ENCODE data around the gene CCDC174. TPM values are rescaled to one million over a fixed set of nuclear protein-coding genes. Genes with fewer than 3 reads are reported as not detected.

The CCDC174 gene
- total and polyA plus RNA-seq, 4 donors: 4.9 to 14.2 (median 7.0) TPM

DNA sequence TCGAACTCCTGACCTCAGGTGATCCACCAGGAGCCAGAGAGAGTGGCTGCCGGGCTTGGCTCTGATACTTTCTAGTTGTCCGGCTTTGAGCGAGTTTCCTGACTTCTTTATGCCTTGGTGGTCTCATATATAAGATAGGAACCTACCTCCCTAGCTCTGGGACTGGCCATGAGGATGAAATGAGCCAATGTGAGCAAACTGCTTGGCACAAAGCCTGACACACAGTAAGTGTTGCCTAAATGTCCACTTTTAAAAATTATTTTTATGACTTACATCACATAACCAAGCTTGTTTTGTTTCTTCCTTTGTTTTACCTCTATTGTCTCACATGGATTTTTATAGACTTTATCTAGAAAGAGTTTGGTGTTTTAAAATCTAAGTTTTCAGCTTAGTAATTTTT lies 42.1 kb upstream of the CCDC174 start:
- Histone ChIP-seq H3K9me3 (ENCODE audit: control insufficient read depth in 4 of 4, low read length in 3 of 4) (no peaks in the 10 kb centered on the region), H3K9ac (ENCODE audit: low read depth in 1 of 2, low read length in 2 of 2) (no peak overlapping the region), H3K27me3 (ENCODE audit: control insufficient read depth in 4 of 4, insufficient read depth in 4 of 4, low read length in 3 of 4) (peaks cover 0 to 4% (median 0%) of the 10 kb centered on the region in 4 donors), H3K27ac (ENCODE audit: low read depth in 1 of 2, low read length in 2 of 2) (no peak overlapping the region), H3K4me1 (ENCODE audit: control insufficient read depth in 4 of 4, insufficient read depth in 4 of 4, low read length in 3 of 4) (no peaks in the 10 kb centered on the region), H3K36me3 (ENCODE audit: control insufficient read depth in 4 of 4, insufficient read depth in 3 of 4, low read depth in 1 of 4, low read length in 3 of 4) (no peaks in the 10 kb centered on the region), H3K4me3 (ENCODE audit: low read depth in 1 of 3, low read length in 3 of 3) (no peak overlapping the region)
- 81% methylated on average over 4 of the region's 4 CpGs for WGBS
- no peak for TF ChIP-seq HNF4A (conservative IDR thresholded peaks at IDR 0.05)
- no peak for TF ChIP-seq JUND (IDR thresholded peaks at IDR 0.05)
- TF ChIP-seq RAD21 (IDR thresholded peaks at IDR 0.05): no peak
- TF ChIP-seq FOXA1 (IDR thresholded peaks at IDR 0.05): no peak
- no peak for DNase-seq (ENCODE audit: low spot score)

DNA sequence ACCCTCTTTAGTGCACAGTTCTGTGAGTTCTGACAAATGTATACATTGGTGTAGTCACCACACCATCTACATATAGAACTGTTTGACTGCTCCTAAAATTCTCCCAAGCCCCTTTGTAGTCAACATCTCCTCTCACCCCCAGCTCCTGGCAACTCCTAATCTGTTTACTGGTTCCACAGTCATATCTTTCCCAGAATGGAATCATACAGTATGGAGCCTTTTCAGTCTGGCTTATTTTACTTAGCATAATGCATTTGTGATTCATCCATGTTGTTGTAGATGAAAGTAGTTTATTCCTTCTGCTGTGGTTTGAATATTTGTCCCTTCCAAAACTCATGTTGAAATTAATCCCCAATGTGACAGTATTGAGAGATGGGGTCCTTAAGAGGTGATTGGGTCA lies 41.6 kb upstream of the CCDC174 start:
- Histone ChIP-seq H3K27ac (ENCODE audit: low read depth in 1 of 2, low read length in 2 of 2) (no peak overlapping the region), H3K9ac (ENCODE audit: low read depth in 1 of 2, low read length in 2 of 2) (no peak overlapping the region), H3K27me3 (ENCODE audit: control insufficient read depth in 4 of 4, insufficient read depth in 4 of 4, low read length in 3 of 4) (peaks cover 0 to 4% (median 0%) of the 10 kb centered on the region in 4 donors), H3K4me3 (ENCODE audit: low read depth in 1 of 3, low read length in 3 of 3) (no peak overlapping the region), H3K9me3 (ENCODE audit: control insufficient read depth in 4 of 4, low read length in 3 of 4) (no peaks in the 10 kb centered on the region), H3K36me3 (ENCODE audit: control insufficient read depth in 4 of 4, insufficient read depth in 3 of 4, low read depth in 1 of 4, low read length in 3 of 4) (no peaks in the 10 kb centered on the region), H3K4me1 (ENCODE audit: control insufficient read depth in 4 of 4, insufficient read depth in 4 of 4, low read length in 3 of 4) (no peaks in the 10 kb centered on the region)
- TF ChIP-seq, protein P1, sequence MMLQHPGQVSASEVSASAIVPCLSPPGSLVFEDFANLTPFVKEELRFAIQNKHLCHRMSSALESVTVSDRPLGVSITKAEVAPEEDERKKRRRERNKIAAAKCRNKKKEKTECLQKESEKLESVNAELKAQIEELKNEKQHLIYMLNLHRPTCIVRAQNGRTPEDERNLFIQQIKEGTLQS (IDR thresholded peaks at IDR 0.05): no peak
- TF ChIP-seq SP1 (IDR thresholded peaks at IDR 0.05): no peak
- TF ChIP-seq, protein P2, sequence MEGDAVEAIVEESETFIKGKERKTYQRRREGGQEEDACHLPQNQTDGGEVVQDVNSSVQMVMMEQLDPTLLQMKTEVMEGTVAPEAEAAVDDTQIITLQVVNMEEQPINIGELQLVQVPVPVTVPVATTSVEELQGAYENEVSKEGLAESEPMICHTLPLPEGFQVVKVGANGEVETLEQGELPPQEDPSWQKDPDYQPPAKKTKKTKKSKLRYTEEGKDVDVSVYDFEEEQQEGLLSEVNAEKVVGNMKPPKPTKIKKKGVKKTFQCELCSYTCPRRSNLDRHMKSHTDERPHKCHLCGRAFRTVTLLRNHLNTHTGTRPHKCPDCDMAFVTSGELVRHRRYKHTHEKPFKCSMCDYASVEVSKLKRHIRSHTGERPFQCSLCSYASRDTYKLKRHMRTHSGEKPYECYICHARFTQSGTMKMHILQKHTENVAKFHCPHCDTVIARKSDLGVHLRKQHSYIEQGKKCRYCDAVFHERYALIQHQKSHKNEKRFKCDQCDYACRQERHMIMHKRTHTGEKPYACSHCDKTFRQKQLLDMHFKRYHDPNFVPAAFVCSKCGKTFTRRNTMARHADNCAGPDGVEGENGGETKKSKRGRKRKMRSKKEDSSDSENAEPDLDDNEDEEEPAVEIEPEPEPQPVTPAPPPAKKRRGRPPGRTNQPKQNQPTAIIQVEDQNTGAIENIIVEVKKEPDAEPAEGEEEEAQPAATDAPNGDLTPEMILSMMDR (IDR thresholded peaks at IDR 0.05; ENCODE audit: low read depth, low read length, missing input control): no peak
- TF ChIP-seq, protein P3, sequence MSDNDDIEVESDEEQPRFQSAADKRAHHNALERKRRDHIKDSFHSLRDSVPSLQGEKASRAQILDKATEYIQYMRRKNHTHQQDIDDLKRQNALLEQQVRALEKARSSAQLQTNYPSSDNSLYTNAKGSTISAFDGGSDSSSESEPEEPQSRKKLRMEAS (IDR thresholded peaks at IDR 0.05): no peak
- TF ChIP-seq JUND (IDR thresholded peaks at IDR 0.05): no peak
- no peak for TF ChIP-seq TAF1 (conservative IDR thresholded peaks at IDR 0.05)
- TF ChIP-seq HNF4G (IDR thresholded peaks at IDR 0.05): no peak
- TF ChIP-seq FOXA2 (IDR thresholded peaks at IDR 0.05): no peak
- TF ChIP-seq YY1 (IDR thresholded peaks at IDR 0.05): no peak
- TF ChIP-seq RAD21 (IDR thresholded peaks at IDR 0.05): no peak
- TF ChIP-seq FOXA1 (IDR thresholded peaks at IDR 0.05): no peak
- TF ChIP-seq, protein P4, sequence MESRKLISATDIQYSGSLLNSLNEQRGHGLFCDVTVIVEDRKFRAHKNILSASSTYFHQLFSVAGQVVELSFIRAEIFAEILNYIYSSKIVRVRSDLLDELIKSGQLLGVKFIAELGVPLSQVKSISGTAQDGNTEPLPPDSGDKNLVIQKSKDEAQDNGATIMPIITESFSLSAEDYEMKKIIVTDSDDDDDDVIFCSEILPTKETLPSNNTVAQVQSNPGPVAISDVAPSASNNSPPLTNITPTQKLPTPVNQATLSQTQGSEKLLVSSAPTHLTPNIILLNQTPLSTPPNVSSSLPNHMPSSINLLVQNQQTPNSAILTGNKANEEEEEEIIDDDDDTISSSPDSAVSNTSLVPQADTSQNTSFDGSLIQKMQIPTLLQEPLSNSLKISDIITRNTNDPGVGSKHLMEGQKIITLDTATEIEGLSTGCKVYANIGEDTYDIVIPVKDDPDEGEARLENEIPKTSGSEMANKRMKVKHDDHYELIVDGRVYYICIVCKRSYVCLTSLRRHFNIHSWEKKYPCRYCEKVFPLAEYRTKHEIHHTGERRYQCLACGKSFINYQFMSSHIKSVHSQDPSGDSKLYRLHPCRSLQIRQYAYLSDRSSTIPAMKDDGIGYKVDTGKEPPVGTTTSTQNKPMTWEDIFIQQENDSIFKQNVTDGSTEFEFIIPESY (IDR thresholded peaks at IDR 0.05): no peak
- TF ChIP-seq, protein P5, sequence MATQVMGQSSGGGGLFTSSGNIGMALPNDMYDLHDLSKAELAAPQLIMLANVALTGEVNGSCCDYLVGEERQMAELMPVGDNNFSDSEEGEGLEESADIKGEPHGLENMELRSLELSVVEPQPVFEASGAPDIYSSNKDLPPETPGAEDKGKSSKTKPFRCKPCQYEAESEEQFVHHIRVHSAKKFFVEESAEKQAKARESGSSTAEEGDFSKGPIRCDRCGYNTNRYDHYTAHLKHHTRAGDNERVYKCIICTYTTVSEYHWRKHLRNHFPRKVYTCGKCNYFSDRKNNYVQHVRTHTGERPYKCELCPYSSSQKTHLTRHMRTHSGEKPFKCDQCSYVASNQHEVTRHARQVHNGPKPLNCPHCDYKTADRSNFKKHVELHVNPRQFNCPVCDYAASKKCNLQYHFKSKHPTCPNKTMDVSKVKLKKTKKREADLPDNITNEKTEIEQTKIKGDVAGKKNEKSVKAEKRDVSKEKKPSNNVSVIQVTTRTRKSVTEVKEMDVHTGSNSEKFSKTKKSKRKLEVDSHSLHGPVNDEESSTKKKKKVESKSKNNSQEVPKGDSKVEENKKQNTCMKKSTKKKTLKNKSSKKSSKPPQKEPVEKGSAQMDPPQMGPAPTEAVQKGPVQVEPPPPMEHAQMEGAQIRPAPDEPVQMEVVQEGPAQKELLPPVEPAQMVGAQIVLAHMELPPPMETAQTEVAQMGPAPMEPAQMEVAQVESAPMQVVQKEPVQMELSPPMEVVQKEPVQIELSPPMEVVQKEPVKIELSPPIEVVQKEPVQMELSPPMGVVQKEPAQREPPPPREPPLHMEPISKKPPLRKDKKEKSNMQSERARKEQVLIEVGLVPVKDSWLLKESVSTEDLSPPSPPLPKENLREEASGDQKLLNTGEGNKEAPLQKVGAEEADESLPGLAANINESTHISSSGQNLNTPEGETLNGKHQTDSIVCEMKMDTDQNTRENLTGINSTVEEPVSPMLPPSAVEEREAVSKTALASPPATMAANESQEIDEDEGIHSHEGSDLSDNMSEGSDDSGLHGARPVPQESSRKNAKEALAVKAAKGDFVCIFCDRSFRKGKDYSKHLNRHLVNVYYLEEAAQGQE (IDR thresholded peaks at IDR 0.05): no peak
- no peak for TF ChIP-seq GABPA (IDR thresholded peaks at IDR 0.05 in 1 of 2, conservative IDR thresholded peaks at IDR 0.05 in 1 of 2)
- no peak for TF ChIP-seq RXRA (IDR thresholded peaks at IDR 0.05)
- no peak for DNase-seq (ENCODE audit: low spot score)

All from liver (tissue), 9 donors.